Measurements from ENCODE around the gene PPM1K. TPM values are rescaled to one million over a fixed set of nuclear protein-coding genes. Genes with fewer than 3 reads are reported as not detected.

The PPM1K gene
- polyA plus RNA-seq, 1 experiment = 9.0 TPM

DNA sequence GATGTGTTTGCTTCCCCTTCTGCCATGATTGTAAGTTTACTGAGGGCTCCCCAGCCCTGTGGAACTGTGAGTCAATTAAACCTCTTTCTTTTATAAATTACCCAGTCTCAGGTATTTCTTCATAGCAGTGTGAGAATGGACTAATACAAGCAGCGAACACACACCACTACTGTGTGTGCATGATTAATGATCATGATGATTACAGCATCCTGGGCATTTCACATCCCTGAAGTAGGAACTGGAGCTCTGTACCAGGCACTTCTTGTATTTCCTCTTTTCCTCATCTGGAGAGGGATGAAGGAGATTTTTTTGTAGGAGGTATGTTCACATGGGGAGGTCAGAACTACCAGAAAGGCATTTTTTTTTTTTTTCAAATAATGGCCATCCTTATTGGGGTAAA is 60.8 kb downstream of the PPM1K start:
- ChIA-PET POLR2A (no interaction called here), CTCF (interaction anchor here (0.6 to 1.1 kb wide), 3 partner anchors 122 to 372 kb away, joined by 3 to 4 read pairs (median 3); no protein-coding TSS in a partner anchor)
- DNase-seq (ENCODE audit: low read depth) = no peak
- Histone ChIP-seq H3K27me3 (ENCODE audit: control insufficient read depth, insufficient read depth, low read length) (peaks cover 1% of the 10 kb centered on the region; the same call in 1 of the 2 replicates), H3K4me3 (ENCODE audit: low read depth, low read length) (no peak overlapping the region), H3K36me3 (ENCODE audit: control insufficient read depth, insufficient read depth, low read length) (no peaks in the 10 kb centered on the region)
- TF ChIP-seq, protein P1, sequence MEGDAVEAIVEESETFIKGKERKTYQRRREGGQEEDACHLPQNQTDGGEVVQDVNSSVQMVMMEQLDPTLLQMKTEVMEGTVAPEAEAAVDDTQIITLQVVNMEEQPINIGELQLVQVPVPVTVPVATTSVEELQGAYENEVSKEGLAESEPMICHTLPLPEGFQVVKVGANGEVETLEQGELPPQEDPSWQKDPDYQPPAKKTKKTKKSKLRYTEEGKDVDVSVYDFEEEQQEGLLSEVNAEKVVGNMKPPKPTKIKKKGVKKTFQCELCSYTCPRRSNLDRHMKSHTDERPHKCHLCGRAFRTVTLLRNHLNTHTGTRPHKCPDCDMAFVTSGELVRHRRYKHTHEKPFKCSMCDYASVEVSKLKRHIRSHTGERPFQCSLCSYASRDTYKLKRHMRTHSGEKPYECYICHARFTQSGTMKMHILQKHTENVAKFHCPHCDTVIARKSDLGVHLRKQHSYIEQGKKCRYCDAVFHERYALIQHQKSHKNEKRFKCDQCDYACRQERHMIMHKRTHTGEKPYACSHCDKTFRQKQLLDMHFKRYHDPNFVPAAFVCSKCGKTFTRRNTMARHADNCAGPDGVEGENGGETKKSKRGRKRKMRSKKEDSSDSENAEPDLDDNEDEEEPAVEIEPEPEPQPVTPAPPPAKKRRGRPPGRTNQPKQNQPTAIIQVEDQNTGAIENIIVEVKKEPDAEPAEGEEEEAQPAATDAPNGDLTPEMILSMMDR (IDR thresholded peaks at IDR 0.05; ENCODE audit: insufficient read depth, low read depth, low read length) = no peak

DNA sequence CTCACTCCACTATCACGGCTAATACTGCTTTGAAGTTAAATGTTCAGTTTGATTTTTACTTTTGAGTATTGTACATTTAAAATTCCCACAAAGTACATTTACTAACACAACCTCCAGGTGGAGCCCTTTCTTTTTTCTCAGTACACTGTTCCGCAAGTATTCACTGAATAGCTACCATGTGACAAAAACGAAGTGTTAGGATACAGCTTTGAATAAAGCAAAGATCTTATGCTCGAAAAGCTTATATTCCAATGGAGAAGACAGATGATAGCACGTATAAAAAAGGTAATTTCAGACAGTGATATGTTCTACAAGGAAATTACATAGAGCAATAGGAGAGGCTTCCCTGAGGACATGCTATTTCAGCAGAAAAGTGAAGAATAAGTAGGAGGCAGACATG is 65.3 kb downstream of the PPM1K start:
- CTCF ChIA-PET = interaction anchor here (0.6 to 6.3 kb wide), 16 partner anchors 10 to 539 kb away, joined by 3 to 125 read pairs (median 4); partner anchors contain the start of genes HERC5, HERC6 and PPM1K
- DNase-seq (ENCODE audit: low read depth) = no peak
- H3K4me3 ChIP-seq (ENCODE audit: low read depth, low read length) = no peak overlapping the region

DNA sequence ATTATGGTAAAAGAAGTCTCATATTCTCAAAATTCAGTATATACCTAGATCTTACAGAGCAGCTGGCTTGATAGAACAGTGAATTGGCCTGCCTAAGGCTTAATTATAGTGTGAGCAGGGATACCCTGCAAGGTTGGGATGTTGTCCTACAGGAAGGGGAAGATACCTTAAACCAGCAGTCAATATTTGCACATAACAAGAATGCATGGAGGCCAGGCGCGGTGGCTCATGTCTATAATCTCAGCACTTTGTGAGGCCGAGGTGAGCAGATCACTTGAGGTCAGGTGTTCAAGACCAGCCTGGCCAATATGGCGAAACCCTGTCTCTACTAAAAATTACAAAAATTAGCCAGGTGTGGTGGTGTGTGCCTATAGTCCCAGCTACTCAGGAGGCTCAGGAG is 67.2 kb downstream of the PPM1K start:
- Histone ChIP-seq H3K36me3 (ENCODE audit: control insufficient read depth, insufficient read depth, low read length) (no peaks in the 10 kb centered on the region), H3K4me3 (ENCODE audit: low read depth, low read length) (no peak overlapping the region), H3K27me3 (ENCODE audit: control insufficient read depth, insufficient read depth, low read length) (peaks cover 5% of the 10 kb centered on the region)
- TF ChIP-seq, protein P1 (IDR thresholded peaks at IDR 0.05; ENCODE audit: insufficient read depth, low read depth, low read length) = no peak
- ChIA-PET POLR2A (no interaction called here), CTCF (interaction anchor here (0.6 to 6.3 kb wide), 6 partner anchors 13 to 395 kb away, joined by 3 to 125 read pairs (median 3); no protein-coding TSS in a partner anchor)
- no peak for DNase-seq (ENCODE audit: low read depth)

More for the DNA sequence above, 65.3 kb downstream of the PPM1K start:
- H3K36me3 ChIP-seq (ENCODE audit: control insufficient read depth, insufficient read depth, low read length) = no peaks in the 10 kb centered on the region
- TF ChIP-seq, protein P1 (IDR thresholded peaks at IDR 0.05; ENCODE audit: insufficient read depth, low read depth, low read length) = peak; percentile 45
- H3K27me3 ChIP-seq (ENCODE audit: control insufficient read depth, insufficient read depth, low read length) = peaks cover 5% of the 10 kb centered on the region
- POLR2A ChIA-PET = interaction anchor here (1.0 kb wide), 1 partner anchor 304 kb away, joined by 3 read pairs; the partner anchor contains the start of gene PYURF

DNA sequence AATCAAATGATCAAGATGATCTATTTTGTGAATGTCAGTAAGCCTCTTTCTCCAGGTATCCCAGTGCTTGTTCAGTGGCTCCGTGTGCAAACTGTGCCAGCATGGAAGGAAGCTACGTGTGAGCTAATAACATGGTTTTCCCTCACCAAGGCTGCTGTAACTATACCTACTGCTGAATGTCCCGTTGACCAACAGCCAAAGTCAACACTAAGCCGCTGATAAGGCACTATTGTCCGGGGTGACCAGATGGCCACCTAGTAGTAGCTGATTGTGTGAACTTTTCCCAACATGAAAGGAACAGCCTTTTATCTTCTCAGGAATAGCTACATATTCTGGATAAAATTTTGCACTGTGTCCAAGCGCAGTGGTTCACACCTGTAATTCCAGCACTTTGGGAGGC is 68.0 kb downstream of the PPM1K start:
- POLR2A ChIA-PET = no interaction called here
- H3K27me3 ChIP-seq (ENCODE audit: control insufficient read depth, insufficient read depth, low read length) = peaks cover 5% of the 10 kb centered on the region
- CTCF ChIA-PET = interaction anchor here (0.6 to 6.3 kb wide), 7 partner anchors 14 to 394 kb away, joined by 3 to 125 read pairs (median 3); no protein-coding TSS in a partner anchor
- H3K36me3 ChIP-seq (ENCODE audit: control insufficient read depth, insufficient read depth, low read length) = no peaks in the 10 kb centered on the region
- TF ChIP-seq, protein P1 (IDR thresholded peaks at IDR 0.05; ENCODE audit: insufficient read depth, low read depth, low read length) = no peak
- DNase-seq (ENCODE audit: low read depth) = no peak
- H3K4me3 ChIP-seq (ENCODE audit: low read depth, low read length) = no peak overlapping the region

DNA sequence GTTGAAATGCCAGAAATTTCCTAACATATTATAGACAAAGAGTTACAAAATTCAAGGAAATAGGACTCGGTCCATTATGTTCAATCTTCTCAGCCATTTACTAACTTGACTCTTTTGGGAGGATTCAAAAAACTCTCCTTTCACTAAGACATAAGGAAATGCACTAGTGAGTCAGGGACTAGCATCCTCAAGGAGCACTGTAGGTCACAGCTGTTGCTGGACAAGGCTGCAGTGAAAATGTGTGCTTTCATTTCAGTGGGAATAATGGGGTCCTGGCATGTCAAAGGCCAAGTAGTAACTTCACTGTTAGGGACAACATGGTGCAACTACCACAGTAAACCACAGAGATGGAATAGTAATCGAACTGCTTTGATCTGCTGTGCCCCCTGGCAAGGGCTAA is 69.0 kb downstream of the PPM1K start:
- TF ChIP-seq, protein P1 (IDR thresholded peaks at IDR 0.05; ENCODE audit: insufficient read depth, low read depth, low read length) = no peak
- Histone ChIP-seq H3K36me3 (ENCODE audit: control insufficient read depth, insufficient read depth, low read length) (no peaks in the 10 kb centered on the region), H3K4me3 (ENCODE audit: low read depth, low read length) (no peak overlapping the region), H3K27me3 (ENCODE audit: control insufficient read depth, insufficient read depth, low read length) (peaks cover 4% of the 10 kb centered on the region)
- no peak for DNase-seq (ENCODE audit: low read depth)
- ChIA-PET POLR2A (no interaction called here), CTCF (interaction anchor here (0.5 to 6.3 kb wide), 3 partner anchors 106 to 297 kb away, joined by 4 to 125 read pairs (median 6); no protein-coding TSS in a partner anchor)
